ENCODE results near the gene CBX6.

GRCh38 chr22:38842512-38843200 is 29.4 kb downstream of the CBX6 start:
- TF ChIP-seq CTCF (IDR thresholded peaks at IDR 0.05; ENCODE audit: low read depth, low read length) (no peak), EZH2phosphoT487 (IDR thresholded peaks at IDR 0.05; ENCODE audit: low read depth) (no peak)
